ENCODE results near the gene LSM10.

- TF ChIP-seq CTCF (IDR thresholded peaks at IDR 0.05): no peak
- no peak for TF ChIP-seq POLR2A (IDR thresholded peaks at IDR 0.05)
Observed at GRCh38 chr1:36446271-36446670, 48.6 kb upstream of the LSM10 start.
